ENCODE results near the gene UIMC1.
"Not testable (repeated sequence)": the region's sequence is repeated elsewhere in the genome, so short reads cannot be mapped to it uniquely, and the experiment has no call there.

UIMC1 gene

GRCh38 chr5:177006265-177006972, at the start of gene UIMC1:
Gene UIMC1 (minus strand): TSS chr5:177006779. CDS start chr5:176982615, 24,164 bp downstream.
- peak; percentile 78 for DNase-seq

- DNase-seq, result no peak
Measured at GRCh38 chr5:177049285-177049684, 42.7 kb upstream of the UIMC1 start.

GRCh38 chr5:177048531-177048930, 42.0 kb upstream of the UIMC1 start:
- DNase-seq, result not testable (repeated sequence)

- DNase-seq, result no peak
Measured at GRCh38 chr5:177045631-177046030, 39.1 kb upstream of the UIMC1 start.

GRCh38 chr5:177044641-177045040, 38.1 kb upstream of the UIMC1 start:
- no peak for DNase-seq

- no peak for DNase-seq
Measured at GRCh38 chr5:177043958-177044357, 37.4 kb upstream of the UIMC1 start.

- no peak for DNase-seq
Measured at GRCh38 chr5:177043114-177043513, 36.5 kb upstream of the UIMC1 start.

- no peak for DNase-seq
Measured at GRCh38 chr5:177041936-177042335, 35.4 kb upstream of the UIMC1 start.

- no peak for DNase-seq
Measured at GRCh38 chr5:177040814-177041420, 34.3 kb upstream of the UIMC1 start.

GRCh38 chr5:177036921-177037320, 30.3 kb upstream of the UIMC1 start:
- DNase-seq, result no peak

GRCh38 chr5:177036443-177036842, 29.9 kb upstream of the UIMC1 start:
- no peak for DNase-seq

- DNase-seq, result no peak
Measured at GRCh38 chr5:177035976-177036375, 29.4 kb upstream of the UIMC1 start.

- DNase-seq, result no peak
Measured at GRCh38 chr5:177029498-177029897, 22.9 kb upstream of the UIMC1 start.

- no peak for DNase-seq
Measured at GRCh38 chr5:177027665-177028064, 21.1 kb upstream of the UIMC1 start.

GRCh38 chr5:177025101-177025601, 18.6 kb upstream of the UIMC1 start:
- no peak for DNase-seq

GRCh38 chr5:177024559-177024958, 18.0 kb upstream of the UIMC1 start:
- no peak for DNase-seq

- no peak for DNase-seq
Measured at GRCh38 chr5:177023303-177023664, 16.7 kb upstream of the UIMC1 start.

- peak; percentile 88 for DNase-seq
Measured at GRCh38 chr5:177022386-177023302, 16.1 kb upstream of the UIMC1 start, which contains the start of gene ZNF346. Gene ZNF346 (plus strand): TSS chr5:177022696. CDS start chr5:177022739, 43 bp downstream.

- no peak for DNase-seq
Measured at GRCh38 chr5:177020033-177020432, 13.5 kb upstream of the UIMC1 start.

GRCh38 chr5:177018341-177018740, 11.8 kb upstream of the UIMC1 start:
- DNase-seq, result no peak

GRCh38 chr5:177015156-177015555, 8.6 kb upstream of the UIMC1 start:
- no peak for DNase-seq

- DNase-seq, result no peak
Measured at GRCh38 chr5:177010153-177010552, 3.6 kb upstream of the UIMC1 start.

- no peak for DNase-seq
Measured at GRCh38 chr5:177008716-177009115, 2.1 kb upstream of the UIMC1 start.

All from NCI-H1694 treated with DMSO at 0.1 percent for 48 hours (cell line).